K562 (cell line): ENCODE data around the gene OXLD1. TPM values are rescaled to one million over a fixed set of nuclear protein-coding genes. Genes with fewer than 3 reads are reported as not detected.
"Not testable (repeated sequence)": the region's sequence is repeated elsewhere in the genome, so short reads cannot be mapped to it uniquely, and the experiment has no call there.

ENCODE experiments used
- CXXC5 ChIP-seq: fragments of 250-450 bp; sonication (Bioruptor Pico); IDR thresholded peaks from 2 replicates; pipeline ENCODE4 v1.8.0; 2022; ENCODE audit warnings: inconsistent platforms, mild to moderate bottlenecking, moderate library complexity
- FOXK2 ChIP-seq, 2 experiments: fragments of 450-650 bp; IDR thresholded peaks in 1 of 2; conservative IDR thresholded peaks in 1 of 2; 2 replicates each; pipeline ENCODE4 v1.6.1; 2016; ENCODE audit warnings: low read depth in 2 of 2, mild to moderate bottlenecking in 1 of 2
- POLR2A ChIP-seq: fragments of 450-650 bp; conservative IDR thresholded peaks from 2 replicates; pipeline ENCODE4 v1.6.1; 2016
- RAD21 ChIP-seq, 2 experiments: fragments of 250-450 bp in 1 of 2; fragments of 450-650 bp in 1 of 2; sonication (Bioruptor Pico) in 1 of 2; formaldehyde crosslinking in 1 of 2; IDR thresholded peaks in 1 of 2; conservative IDR thresholded peaks in 1 of 2; 2 replicates each; pipeline versions ENCODE4 v1.4.0 to v1.8.0; 2020 to 2022; ENCODE audit warnings: mild to moderate bottlenecking in 2 of 2, moderate library complexity in 1 of 2
- REST ChIP-seq, 2 experiments: fragments of 450-650 bp; formaldehyde crosslinking in 1 of 2; IDR thresholded peaks; 2 replicates each; pipeline versions ENCODE4 v1.4.0 to v1.6.1; 2014 to 2020; ENCODE audit warnings: mild to moderate bottlenecking in 2 of 2, borderline replicate concordance in 1 of 2, low read depth in 1 of 2
- SMC3 ChIP-seq: conservative IDR thresholded peaks from 2 replicates; pipeline ENCODE4 v1.6.1; 2011; ENCODE audit warnings: low read depth, low read length, improper control_type of control experiment; ENCODE audit not compliant: insufficient read depth
- polyA plus RNA-seq, 8 experiments: library from polyadenylated mRNA; depleted of rRNA in 4 of 8; stranded (reverse) in 5 of 8; unstranded in 3 of 8; fragments of >200 nt; fragmentation: Nextera tagmentation in 2 of 8; fragmentation: Illumina TruSeq in 1 of 8; extraction: Ambion mirVana in 2 of 8; extraction: Trizol in 1 of 8; gene quantifications; 2 replicates each; pipeline versions ENCODE4 v1.2.1 to v1.2.3, GENCODE V29; 2011 to 2014; ENCODE audit warnings: inconsistent platforms in 1 of 8, missing spikeins in 1 of 8
- total RNA-seq, 7 experiments: library from RNA; depleted of rRNA in 6 of 7; stranded (reverse); fragments of >200 nt in 6 of 7; fragmentation: Illumina TruSeq in 2 of 7; extraction: Trizol in 2 of 7; gene quantifications; 2 replicates each; pipeline versions ENCODE4 v1.2.1 to v1.2.3, GENCODE V29; 2011 to 2021; ENCODE audit warnings: low replicate concordance in 1 of 7
- TF ChIP-seq, protein P1 (sequence below), 2 experiments: fragments of 450-650 bp; conservative IDR thresholded peaks; 2 replicates each; pipeline ENCODE4 v1.6.1; 2017; ENCODE audit warnings: mild to moderate bottlenecking in 2 of 2, moderate library complexity in 2 of 2

OXLD1 gene
- total and polyA plus RNA-seq, 9 of the 15 experiments (the other 6 are each of a cell fraction or from before 2014, with no cell fraction given) = 4.4 to 115 (median 29.3) TPM

DNA sequence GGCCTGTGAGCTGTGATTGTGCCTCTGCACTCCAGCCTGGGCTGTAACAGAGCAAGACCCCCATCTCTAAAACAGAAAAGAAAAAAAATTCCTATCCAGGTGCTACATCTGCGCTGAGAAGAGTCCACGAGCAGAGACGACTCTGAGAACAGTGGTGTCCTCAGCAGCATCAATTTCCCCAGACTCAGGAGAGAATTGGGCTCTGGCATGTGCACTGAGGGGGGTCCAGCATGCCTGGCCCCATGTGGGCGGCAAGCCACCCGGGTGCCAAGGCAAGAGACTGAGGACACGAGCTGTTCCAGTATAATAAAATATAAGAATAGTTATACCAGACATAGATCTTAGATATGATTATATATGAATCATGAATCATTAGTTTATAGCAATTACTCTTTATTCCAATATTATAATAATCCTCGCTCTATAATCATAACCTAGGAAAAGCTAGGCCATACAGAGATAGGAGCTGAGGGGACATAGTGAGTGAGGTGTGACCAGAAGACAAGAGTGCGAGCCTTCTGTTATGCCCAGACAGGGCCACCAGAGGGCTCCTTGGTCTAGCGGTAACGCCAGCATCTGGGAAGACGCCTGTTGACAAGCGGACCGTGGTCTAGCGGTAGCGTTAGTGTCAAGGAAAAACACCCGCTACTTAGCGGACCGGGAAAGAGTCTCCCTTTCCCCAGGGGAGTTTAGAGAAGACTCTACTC lies 9.3 kb upstream of the OXLD1 start (continued):
- TF ChIP-seq, protein P1, sequence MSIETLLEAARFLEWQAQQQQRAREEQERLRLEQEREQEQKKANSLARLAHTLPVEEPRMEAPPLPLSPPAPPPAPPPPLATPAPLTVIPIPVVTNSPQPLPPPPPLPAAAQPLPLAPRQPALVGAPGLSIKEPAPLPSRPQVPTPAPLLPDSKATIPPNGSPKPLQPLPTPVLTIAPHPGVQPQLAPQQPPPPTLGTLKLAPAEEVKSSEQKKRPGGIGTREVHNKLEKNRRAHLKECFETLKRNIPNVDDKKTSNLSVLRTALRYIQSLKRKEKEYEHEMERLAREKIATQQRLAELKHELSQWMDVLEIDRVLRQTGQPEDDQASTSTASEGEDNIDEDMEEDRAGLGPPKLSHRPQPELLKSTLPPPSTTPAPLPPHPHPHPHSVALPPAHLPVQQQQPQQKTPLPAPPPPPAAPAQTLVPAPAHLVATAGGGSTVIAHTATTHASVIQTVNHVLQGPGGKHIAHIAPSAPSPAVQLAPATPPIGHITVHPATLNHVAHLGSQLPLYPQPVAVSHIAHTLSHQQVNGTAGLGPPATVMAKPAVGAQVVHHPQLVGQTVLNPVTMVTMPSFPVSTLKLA (conservative IDR thresholded peaks at IDR 0.05) = peak; percentile 18 to 43; a peak in 1 of 4 replicates
- TF ChIP-seq SMC3 = peak; percentile 34
- peak; percentile 43 to 66; a peak in 3 of 4 replicates for TF ChIP-seq RAD21 (CRISPR knock-in tag; conservative IDR thresholded peaks at IDR 0.05 in 1 of 2, IDR thresholded peaks at IDR 0.05 in 1 of 2)
- peak; percentile 46; the same call in 1 of the 2 replicates for TF ChIP-seq CXXC5 (CRISPR knock-in tag)
- peak; percentile 4; the same call in 1 of the 2 replicates for TF ChIP-seq POLR2A
- peak; percentile 42; the same call in 1 of the 2 replicates for TF ChIP-seq REST (IDR thresholded peaks at IDR 0.05; ENCODE audit: borderline replicate concordance)
- not testable (repeated sequence) for TF ChIP-seq REST (CRISPR knock-in tag; IDR thresholded peaks at IDR 0.05; ENCODE audit: low read depth)
- TF ChIP-seq FOXK2 (conservative IDR thresholded peaks at IDR 0.05 in 1 of 2, IDR thresholded peaks at IDR 0.05 in 1 of 2; ENCODE audit: low read depth in 2 of 2) = peak; percentile 64 to 72; a peak in 3 of 4 replicates
